HG03135 (cell line): ENCODE results near the gene TBPL2.
"Not testable (repeated sequence)": the region's sequence is repeated elsewhere in the genome, so short reads cannot be mapped to it uniquely, and the experiment has no call there.

ENCODE experiments used
- ATAC-seq: cut with Tn5 transposase; IDR thresholded peaks from one replicate; pipeline ENCODE4 v1.9.1; 2021; ENCODE audit warnings: mild to moderate bottlenecking, moderate library complexity; ENCODE audit not compliant: unreplicated experiment

TBPL2 gene

GRCh38 chr14:55440385-55440784 lies at the start of gene TBPL2:
TSS of gene TBPL2 (minus strand) at chr14:55440616. CDS start at chr14:55440449, 167 bp downstream.
- ATAC-seq, result no peak

DNA sequence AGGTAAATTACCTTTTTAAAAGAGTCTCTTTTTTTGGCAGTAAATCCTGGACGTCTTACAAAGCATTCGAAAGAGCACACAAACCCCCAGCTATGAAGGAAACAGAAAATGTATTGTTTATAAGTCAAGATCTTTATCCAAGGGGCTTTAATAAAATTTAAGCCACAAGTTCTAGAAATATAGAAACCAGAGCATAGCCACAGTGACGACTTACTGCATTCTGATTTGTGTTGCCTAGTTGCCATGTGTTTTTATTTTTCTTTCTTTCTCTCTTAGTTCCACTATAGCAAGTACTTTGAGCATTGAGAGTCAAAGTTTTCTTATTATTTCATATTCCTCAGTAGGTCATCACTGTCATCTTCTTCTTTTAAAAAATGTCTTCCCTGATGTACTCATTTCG lies 47.8 kb upstream of the TBPL2 start:
- no peak for ATAC-seq

- ATAC-seq, result no peak
Measured at GRCh38 chr14:55482936-55483605, 42.7 kb upstream of the TBPL2 start.

GRCh38 chr14:55481769-55482168 lies 41.4 kb upstream of the TBPL2 start:
- ATAC-seq, result no peak

DNA sequence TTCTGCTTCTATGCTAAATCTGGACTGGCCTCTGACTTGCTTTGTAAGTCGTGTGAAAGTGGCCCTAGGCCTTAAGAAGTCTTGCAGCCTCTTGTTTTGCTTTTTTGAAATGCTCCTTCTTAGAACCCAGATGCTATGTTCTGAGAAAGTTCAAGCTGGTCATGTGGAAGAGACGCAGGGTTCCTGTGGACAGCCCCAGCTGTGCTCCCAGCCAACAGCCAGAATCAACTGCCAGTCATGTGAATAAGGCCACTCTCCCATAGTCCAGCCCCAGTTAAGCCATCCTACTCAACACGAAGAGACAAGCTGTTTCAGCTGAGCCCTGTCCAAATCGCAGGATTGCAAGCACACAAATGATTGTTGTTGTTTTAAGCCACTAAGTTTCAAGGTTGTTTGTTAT lies 37.3 kb upstream of the TBPL2 start:
- ATAC-seq, result no peak

DNA sequence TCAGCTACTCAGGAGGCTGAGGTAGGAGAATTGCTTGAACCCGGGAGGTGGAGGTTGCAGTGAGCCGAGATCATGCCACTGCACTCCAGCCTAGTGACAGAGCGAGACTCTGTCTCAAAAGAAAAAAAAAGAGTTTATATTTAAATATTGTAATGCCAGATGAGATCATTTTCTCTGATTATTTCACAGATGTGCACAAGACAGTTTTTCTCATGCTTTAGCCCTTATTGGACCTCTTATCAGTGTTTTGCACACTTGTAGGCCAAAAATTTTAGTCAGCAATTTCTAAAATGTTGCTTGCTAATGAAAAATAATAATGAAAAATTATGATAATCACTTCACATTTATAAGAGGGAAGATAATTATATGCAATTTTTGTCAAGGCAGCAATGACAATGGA lies 36.0 kb upstream of the TBPL2 start:
- ATAC-seq, result not testable (repeated sequence)

DNA sequence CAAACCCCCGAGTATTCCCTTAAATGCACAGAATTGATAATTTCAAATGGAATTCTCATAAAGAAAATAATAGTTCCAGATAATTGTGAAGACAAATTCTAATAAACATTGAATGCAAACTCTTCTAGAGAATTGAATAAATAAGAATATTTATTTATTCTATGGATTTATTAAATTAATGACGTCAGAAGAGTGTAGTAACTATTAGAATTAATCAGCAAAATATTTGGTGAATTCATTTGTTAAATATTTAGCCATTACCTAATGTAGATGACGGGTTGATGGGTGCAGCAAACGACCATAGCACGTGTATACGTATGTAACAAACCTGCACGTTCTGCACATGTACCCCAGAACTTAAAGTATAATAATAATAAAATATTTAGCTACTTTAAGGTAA lies 33.4 kb upstream of the TBPL2 start:
- ATAC-seq, result no peak

DNA sequence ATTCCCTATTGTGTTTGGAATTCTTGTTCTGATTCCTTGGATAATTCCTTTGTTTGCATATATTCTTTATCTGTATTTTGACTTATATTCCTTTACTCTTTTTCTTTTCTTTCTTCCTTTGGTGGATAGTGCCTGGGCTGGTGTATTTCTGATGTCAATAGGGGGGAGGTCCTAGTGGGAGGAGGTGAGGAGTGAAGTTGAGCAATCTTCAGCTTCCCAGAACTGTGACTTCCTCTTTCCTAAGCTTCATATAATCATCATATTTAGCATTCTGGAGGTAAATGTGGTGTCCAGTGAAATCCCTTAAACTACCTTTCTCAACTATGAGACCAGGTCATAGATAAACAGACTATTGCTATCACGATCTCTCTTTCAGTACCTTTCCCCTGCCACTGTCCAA lies 29.6 kb upstream of the TBPL2 start:
- no peak for ATAC-seq

- no peak for ATAC-seq
Measured at GRCh38 chr14:55467307-55467706, 26.9 kb upstream of the TBPL2 start.

DNA sequence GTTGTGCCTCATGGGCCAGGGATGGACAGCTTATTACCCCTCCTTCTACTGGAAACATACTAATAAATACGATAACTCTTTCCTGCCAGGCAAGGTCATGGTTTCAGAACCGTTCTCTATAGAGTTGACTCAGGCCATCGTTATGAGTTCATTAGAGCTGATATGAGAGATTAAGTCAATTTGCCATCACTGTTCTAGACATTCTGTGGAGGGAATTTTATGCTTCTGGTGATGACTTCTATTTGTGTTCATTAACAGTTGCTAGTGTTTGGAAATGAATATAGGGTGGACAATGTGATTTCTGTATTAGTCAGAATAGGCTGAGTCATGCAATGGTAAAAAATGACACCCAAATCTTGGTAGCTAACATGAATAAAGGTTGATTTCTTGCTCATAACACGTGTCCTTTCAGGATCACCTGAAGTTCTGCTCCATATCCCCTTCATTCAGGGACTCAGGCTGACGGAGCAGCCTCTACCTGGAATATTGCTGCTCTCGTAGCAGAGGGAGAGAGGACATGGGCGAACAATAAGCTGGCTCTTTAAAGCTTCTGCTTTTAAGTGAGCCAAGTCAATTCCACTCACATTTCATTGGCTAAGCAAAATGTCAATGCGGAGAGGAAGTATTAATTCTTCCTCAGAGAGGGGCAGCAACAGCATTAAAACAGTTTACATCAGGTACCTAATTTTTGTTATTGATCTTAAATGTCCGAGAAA lies 18.5 kb upstream of the TBPL2 start:
- peak; percentile 79 for ATAC-seq

- ATAC-seq, result no peak
Measured at GRCh38 chr14:55457496-55457895, 17.1 kb upstream of the TBPL2 start.

- not testable (repeated sequence) for ATAC-seq
Measured at GRCh38 chr14:55456411-55456810, 16.0 kb upstream of the TBPL2 start.

GRCh38 chr14:55454264-55455002 lies 14.0 kb upstream of the TBPL2 start:
- ATAC-seq, result no peak

- no peak for ATAC-seq
Measured at GRCh38 chr14:55451950-55452349, 11.5 kb upstream of the TBPL2 start.

GRCh38 chr14:55451398-55451797 lies 11.0 kb upstream of the TBPL2 start:
- no peak for ATAC-seq

- ATAC-seq, result no peak
Measured at GRCh38 chr14:55450987-55451386, 10.6 kb upstream of the TBPL2 start.

GRCh38 chr14:55450539-55450938 lies 10.1 kb upstream of the TBPL2 start:
- no peak for ATAC-seq

DNA sequence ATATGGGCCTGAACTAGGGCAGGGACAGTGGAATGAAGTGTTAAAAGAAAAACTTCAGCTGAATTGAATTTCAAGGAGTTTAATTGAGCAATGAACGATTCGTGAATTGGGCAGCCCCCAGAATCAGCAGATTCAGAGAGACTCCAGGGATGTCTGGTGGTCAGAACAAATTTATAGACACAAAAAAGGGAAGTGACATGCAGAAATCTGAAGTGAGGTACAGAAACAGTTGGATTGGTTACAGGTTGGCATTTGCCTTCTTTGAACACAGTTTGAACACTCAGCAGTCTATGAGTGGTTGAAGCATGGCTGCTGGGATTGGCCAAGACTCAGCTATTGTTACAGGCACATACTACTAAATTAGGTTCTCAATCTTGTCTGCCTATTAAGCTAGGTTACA lies 9.7 kb upstream of the TBPL2 start:
- ATAC-seq, result no peak

- ATAC-seq, result no peak
Measured at GRCh38 chr14:55449116-55449515, 8.7 kb upstream of the TBPL2 start.

GRCh38 chr14:55448141-55448614 lies 7.8 kb upstream of the TBPL2 start:
- ATAC-seq, result no peak

GRCh38 chr14:55446833-55447232 lies 6.4 kb upstream of the TBPL2 start:
- ATAC-seq, result no peak
